ENCODE data around the gene OVOL1. TPM values are rescaled to one million over a fixed set of nuclear protein-coding genes. Genes with fewer than 3 reads are reported as not detected.

The OVOL1 gene
- total and polyA plus RNA-seq, 2 donors from 2014 or later, result 6.6 to 6.7 TPM

- no peak for FAIRE-seq
- peak overlapping the region; percentile 69 to 80 for H3K27ac ChIP-seq (ENCODE audit: low read depth in 2 of 2, low read length in 2 of 2)
- H3K4me1 ChIP-seq (ENCODE audit: control insufficient read depth in 2 of 3, insufficient read depth in 2 of 3, low read depth in 1 of 3, low read length in 3 of 3), result peaks cover 0 to 60% (median 15%) of the 10 kb centered on the region in 3 donors
Observed at GRCh38 chr11:65793625-65794400, 7.0 kb downstream of the OVOL1 start.

GRCh38 chr11:65794570-65795510, 8.0 kb downstream of the OVOL1 start:
- H3K27ac ChIP-seq (ENCODE audit: low read depth in 2 of 2, low read length in 2 of 2), result peak overlapping the region; percentile 63 to 80
- H3K36me3 ChIP-seq (ENCODE audit: control insufficient read depth in 2 of 3, insufficient read depth in 3 of 3, low read length in 3 of 3), result peaks cover 0 to 27% (median 6%) of the 10 kb centered on the region in 3 donors
- no peaks in the 10 kb centered on the region for H3K9me3 ChIP-seq (ENCODE audit: control insufficient read depth in 2 of 3, insufficient read depth in 1 of 3, low read length in 3 of 3)
- FAIRE-seq, result no peak
- H3K4me3 ChIP-seq (ENCODE audit: low read length in 3 of 3), result no peak overlapping the region
- peak overlapping the region in 1 of 3 donors; percentile 47 for H3K9ac ChIP-seq (ENCODE audit: low read length in 3 of 3)
- intact Hi-C loops (cut with DNase I), result no loop called here
- no peaks in the 10 kb centered on the region for H3K27me3 ChIP-seq (ENCODE audit: control insufficient read depth, insufficient read depth, low read length)
- TF ChIP-seq CTCF (IDR thresholded peaks at IDR 0.05; ENCODE audit: borderline replicate concordance, extremely low read depth, insufficient read depth), result no peak
- peaks cover 0 to 52% (median 10%) of the 10 kb centered on the region in 3 donors for H3K4me1 ChIP-seq (ENCODE audit: control insufficient read depth in 2 of 3, insufficient read depth in 2 of 3, low read depth in 1 of 3, low read length in 3 of 3)
- peak in 2 of 5 donors; percentile 19 to 71 for DNase-seq

More at GRCh38 chr11:65793625-65794400, 7.0 kb downstream of the OVOL1 start:
- no peaks in the 10 kb centered on the region for H3K9me3 ChIP-seq (ENCODE audit: control insufficient read depth in 2 of 3, insufficient read depth in 1 of 3, low read length in 3 of 3)
- H3K9ac ChIP-seq (ENCODE audit: low read length in 3 of 3), result peak overlapping the region in 1 of 3 donors; percentile 47
- TF ChIP-seq CTCF (IDR thresholded peaks at IDR 0.05; ENCODE audit: borderline replicate concordance, extremely low read depth, insufficient read depth), result no peak
- intact Hi-C loops (cut with DNase I), result no loop called here
- H3K4me3 ChIP-seq (ENCODE audit: low read length in 3 of 3), result no peak overlapping the region
- no peaks in the 10 kb centered on the region for H3K27me3 ChIP-seq (ENCODE audit: control insufficient read depth, insufficient read depth, low read length)
- peak in 2 of 5 donors; percentile 28 to 76 for DNase-seq
- peaks cover 0 to 27% (median 6%) of the 10 kb centered on the region in 3 donors for H3K36me3 ChIP-seq (ENCODE audit: control insufficient read depth in 2 of 3, insufficient read depth in 3 of 3, low read length in 3 of 3)

- H3K9me3 ChIP-seq (ENCODE audit: control insufficient read depth in 2 of 3, insufficient read depth in 1 of 3, low read length in 3 of 3), result no peaks in the 10 kb centered on the region
- intact Hi-C loops (cut with DNase I), result no loop called here
- H3K36me3 ChIP-seq (ENCODE audit: control insufficient read depth in 2 of 3, insufficient read depth in 3 of 3, low read length in 3 of 3), result peaks cover 0 to 27% (median 6%) of the 10 kb centered on the region in 3 donors
- H3K9ac ChIP-seq (ENCODE audit: low read length in 3 of 3), result no peak overlapping the region
- FAIRE-seq (no peak), DNase-seq (no peak)
- no peak overlapping the region for H3K27ac ChIP-seq (ENCODE audit: low read depth in 2 of 2, low read length in 2 of 2)
- H3K4me1 ChIP-seq (ENCODE audit: control insufficient read depth in 2 of 3, insufficient read depth in 2 of 3, low read depth in 1 of 3, low read length in 3 of 3), result peaks cover 0 to 33% (median 10%) of the 10 kb centered on the region in 3 donors
- no peaks in the 10 kb centered on the region for H3K27me3 ChIP-seq (ENCODE audit: control insufficient read depth, insufficient read depth, low read length)
- no peak for TF ChIP-seq CTCF (IDR thresholded peaks at IDR 0.05; ENCODE audit: borderline replicate concordance, extremely low read depth, insufficient read depth)
- no peak overlapping the region for H3K4me3 ChIP-seq (ENCODE audit: low read length in 3 of 3)
Observed at GRCh38 chr11:65796726-65797601, 10.1 kb downstream of the OVOL1 start.

Data from kidney (tissue), 14 donors.